Caki2 (cell line): ENCODE measurements around the gene CSH1. TPM values are rescaled to one million over a fixed set of nuclear protein-coding genes. Genes with fewer than 3 reads are reported as not detected.
"Not testable (repeated sequence)": the region's sequence is repeated elsewhere in the genome, so short reads cannot be mapped to it uniquely, and the experiment has no call there.

Source experiments
- DNase-seq: peaks from one replicate; pipeline ENCODE4 v3.0.0-alpha.2; 2015; ENCODE audit warnings: low read depth
- in situ Hi-C: cut with HindIII; loops from 2 replicates; pipeline ENCODE4 v1.10.0; 2016; ENCODE audit warnings: low sequenced_read_pairs, low pct_unique_long_range_greater_than_20kb, mixed read lengths
- total RNA-seq: library from RNA; depleted of rRNA; stranded (reverse); fragments of >200 nt; shearing (Covaris generic); gene quantifications from 2 replicates; pipeline ENCODE4 v1.2.3, GENCODE V29; 2014; ENCODE audit warnings: low replicate concordance

The CSH1 gene
- total RNA-seq, 1 experiment from 2014 or later: not detected

- no peak for DNase-seq
- in situ Hi-C loops: no loop called here
These were observed 14.8 kb upstream of the CSH1 start, which contains the start of gene CSHL1 for GRCh38 chr17:63911041-63911635. TSS of gene CSHL1 (minus strand) at chr17:63911258. CDS start at chr17:63911196, 62 bp downstream.

DNA sequence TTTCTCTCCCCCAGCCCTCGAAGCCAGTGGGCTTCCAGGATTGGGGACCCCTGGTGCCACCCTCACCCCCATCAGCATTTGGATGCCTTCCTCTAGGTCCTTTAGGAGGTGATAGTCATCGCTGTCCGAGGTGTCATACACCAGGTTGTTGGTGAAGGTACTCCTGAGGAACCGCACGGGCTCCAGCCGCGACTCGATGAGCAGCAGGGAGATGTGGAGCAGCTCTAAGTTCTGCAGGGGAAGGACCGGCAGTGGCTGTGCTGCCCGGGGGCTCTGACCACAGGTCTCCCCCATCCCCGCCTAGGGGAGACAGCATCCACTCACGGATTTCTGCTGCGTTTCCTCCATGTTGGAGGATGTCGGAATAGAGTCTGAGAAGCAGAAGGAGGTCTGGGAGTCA is 13.7 kb upstream of the CSH1 start:
- DNase-seq: no peak
- in situ Hi-C loops: no loop called here

GRCh38 chr17:63909586-63909985 is 13.2 kb upstream of the CSH1 start:
- in situ Hi-C loops, DNase-seq: not testable (repeated sequence)

GRCh38 chr17:63907161-63907778 is 10.9 kb upstream of the CSH1 start:
- in situ Hi-C loops, DNase-seq: not testable (repeated sequence)

DNA sequence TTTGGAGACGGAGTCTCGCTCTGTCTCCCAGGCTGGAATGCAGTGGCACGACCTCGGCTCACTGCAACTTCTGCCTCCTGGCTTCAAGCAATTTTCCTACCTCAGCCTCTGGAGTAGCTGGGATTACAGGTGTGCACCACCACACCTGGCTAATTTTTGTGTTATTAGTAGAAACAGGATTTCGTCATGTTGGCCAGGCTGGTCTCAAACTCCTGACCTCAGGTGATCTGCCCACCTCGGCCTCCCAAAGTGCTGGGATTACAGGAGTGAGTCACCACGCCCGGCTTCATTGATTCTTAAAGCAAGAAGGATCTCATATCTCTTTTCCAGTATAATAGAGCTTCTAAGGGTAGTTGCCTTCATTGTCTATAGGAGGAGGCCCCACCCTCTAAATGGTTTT is 8.4 kb upstream of the CSH1 start:
- in situ Hi-C loops, DNase-seq: not testable (repeated sequence)

DNA sequence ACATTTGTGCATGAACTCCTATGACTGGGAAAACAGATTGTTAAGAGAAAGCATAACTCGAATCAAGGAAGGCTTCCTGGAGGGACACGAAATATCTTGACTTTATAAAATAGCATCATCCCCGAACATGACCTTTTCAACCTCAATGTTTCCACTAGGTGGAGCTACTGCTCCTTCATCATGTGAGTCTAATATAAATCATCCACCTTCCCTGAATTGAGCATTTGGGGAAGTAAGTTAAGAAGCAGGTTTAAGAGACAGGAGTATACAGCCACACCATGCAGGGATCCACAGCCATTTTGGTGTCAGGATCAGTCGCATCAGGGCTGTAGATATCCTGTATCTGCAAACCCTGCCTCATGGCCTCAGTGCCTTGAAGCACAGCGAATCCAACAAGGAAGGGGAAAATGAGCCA is 7.4 kb upstream of the CSH1 start:
- in situ Hi-C loops, DNase-seq: not testable (repeated sequence)

GRCh38 chr17:63901971-63902370 is 5.6 kb upstream of the CSH1 start:
- in situ Hi-C loops, DNase-seq: not testable (repeated sequence)

DNA sequence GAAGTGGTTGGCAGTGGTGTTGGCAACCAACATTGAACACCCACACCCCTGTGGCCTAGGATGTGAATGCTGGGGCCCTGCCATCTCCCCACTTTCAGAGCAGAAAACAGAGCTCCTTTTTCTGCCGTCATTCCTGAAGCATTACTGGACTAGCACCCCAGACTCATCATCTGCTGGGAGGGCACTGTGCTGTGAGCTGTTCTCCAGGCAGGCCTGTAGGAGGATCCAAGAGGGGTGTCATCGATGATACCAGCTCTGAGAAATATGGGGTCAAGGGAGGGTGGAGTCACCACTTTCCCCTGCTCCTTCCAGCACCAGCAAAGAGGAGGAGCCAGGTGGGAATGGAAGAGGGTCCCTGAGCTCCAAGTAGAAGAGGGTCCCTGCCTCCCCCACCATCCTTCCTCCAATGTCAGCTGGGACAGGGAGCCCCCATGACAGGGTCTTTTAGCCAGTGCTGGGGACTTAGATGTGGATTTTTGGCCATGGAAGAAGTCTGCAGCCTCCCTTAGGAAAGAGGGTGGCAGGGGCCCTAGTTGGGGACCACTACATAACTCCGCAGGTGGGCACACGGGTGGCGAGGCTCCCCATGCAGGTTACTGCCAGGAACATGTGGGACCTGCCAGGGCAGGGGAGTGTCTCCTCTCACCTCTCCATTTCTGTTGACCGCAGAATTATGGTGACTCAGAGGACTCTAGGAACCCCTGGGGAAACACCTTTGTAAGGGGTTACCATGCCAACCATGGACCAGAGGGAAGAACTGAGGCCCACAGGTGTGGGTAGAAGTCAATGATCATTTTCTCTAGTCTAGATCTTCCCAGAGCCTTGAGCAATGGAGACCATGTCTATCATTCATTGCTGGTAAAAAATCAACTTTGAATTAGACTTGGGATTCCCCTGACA is 2.8 kb upstream of the CSH1 start:
- in situ Hi-C loops: not testable (repeated sequence)

DNA sequence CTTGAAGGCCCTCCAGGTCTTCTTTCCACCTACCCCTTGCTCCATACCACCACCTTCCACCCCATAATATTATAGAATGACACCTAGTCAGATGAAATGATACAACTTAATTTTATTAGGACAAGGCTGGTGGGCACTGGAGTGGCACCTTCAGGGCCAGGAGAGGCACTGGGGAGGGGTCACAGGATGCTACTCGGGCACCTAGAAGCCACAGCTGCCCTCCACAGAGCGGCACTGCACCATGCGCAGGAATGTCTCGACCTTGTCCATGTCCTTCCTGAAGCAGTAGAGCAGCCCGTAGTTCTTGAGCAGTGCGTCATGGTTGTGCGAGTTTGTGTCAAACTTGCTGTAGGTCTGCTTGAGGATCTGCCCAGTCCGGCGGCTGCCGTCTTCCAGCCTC is 1.6 kb downstream of the CSH1 start:
- in situ Hi-C loops, DNase-seq: not testable (repeated sequence)

More for the DNA sequence above, 2.8 kb upstream of the CSH1 start:
- DNase-seq: not testable (repeated sequence)

GRCh38 chr17:63894021-63894420 is 2.4 kb downstream of the CSH1 start:
- DNase-seq, in situ Hi-C loops: not testable (repeated sequence)

GRCh38 chr17:63892316-63893037 is 3.9 kb downstream of the CSH1 start:
- in situ Hi-C loops: not testable (repeated sequence)

GRCh38 chr17:63889026-63889848 is 7.1 kb downstream of the CSH1 start:
- in situ Hi-C loops: not testable (repeated sequence)
- DNase-seq: peak; percentile 10

More at GRCh38 chr17:63892316-63893037, 3.9 kb downstream of the CSH1 start:
- not testable (repeated sequence) for DNase-seq

- DNase-seq, in situ Hi-C loops: not testable (repeated sequence)
These were observed 11.3 kb downstream of the CSH1 start for GRCh38 chr17:63885119-63885518.

GRCh38 chr17:63882626-63883126 is 13.7 kb downstream of the CSH1 start:
- in situ Hi-C loops: not testable (repeated sequence)

GRCh38 chr17:63881935-63882601 is 14.3 kb downstream of the CSH1 start, which contains the start of gene GH2:
TSS of gene GH2 (minus strand) at chr17:63881944. CDS start at chr17:63881801, 143 bp downstream.
- in situ Hi-C loops: no loop called here
- peak; percentile 40 for DNase-seq

More at GRCh38 chr17:63882626-63883126, 13.7 kb downstream of the CSH1 start:
- not testable (repeated sequence) for DNase-seq

- in situ Hi-C loops, DNase-seq: not testable (repeated sequence)
These were observed 15.0 kb downstream of the CSH1 start for GRCh38 chr17:63881337-63881736.
